H1 (cell line): ENCODE results near the gene TPT1. TPM values are rescaled to one million over a fixed set of nuclear protein-coding genes. Genes with fewer than 3 reads are reported as not detected.

Experiments used
- CBX5 ChIP-seq: fragments of 300-800, 300-1000 bp; sonication (generic); IDR thresholded peaks from 2 replicates; pipeline ENCODE4 v1.7.1; 2016; ENCODE audit warnings: antibody characterized with exemption, low read length, low read depth
- CTBP2 ChIP-seq: IDR thresholded peaks from 2 replicates; pipeline ENCODE4 v1.7.0; 2011; ENCODE audit warnings: borderline replicate concordance, mild to moderate bottlenecking, moderate library complexity, mixed read lengths, low read length; ENCODE audit not compliant: insufficient read depth, insufficient read length
- POLR2AphosphoS5 ChIP-seq: IDR thresholded peaks from 2 replicates; pipeline ENCODE4 v1.6.1; 2011; ENCODE audit warnings: low read depth, low read length
- polyA plus RNA-seq, 7 experiments: library from polyadenylated mRNA; depleted of rRNA in 3 of 7; stranded (reverse) in 5 of 7; unstranded in 2 of 7; fragments of >200 nt in 5 of 7; fragments of 200-250 nt in 2 of 7; gene quantifications; 1 replicate in 5 of 7; 2 replicates in 1 of 7; 4 replicates in 1 of 7; pipeline versions ENCODE4 v1.2.1 to v1.2.3, GENCODE V29; 2011 to 2013; ENCODE audit warnings: missing spikeins in 2 of 7, mixed read lengths in 2 of 7
- total RNA-seq: library from RNA; stranded (reverse); fragmentation: NEBNext Ultra II Directional; extraction: Animal tissue kit (Norgen Biotek cat#: 25700); gene quantifications from 2 replicates; pipeline ENCODE4 v1.2.1, GENCODE V29; 2021
- TF ChIP-seq, protein P1 (sequence below), 3 experiments: IDR thresholded peaks; 1 replicate in 2 of 3; 2 replicates in 1 of 3; pipeline versions ENCODE4 v1.5.1 to v1.6.1; 2011; ENCODE audit warnings: low read length in 3 of 3, mild to moderate bottlenecking in 3 of 3, inconsistent platforms in 2 of 3, low read depth in 1 of 3, moderate library complexity in 1 of 3; ENCODE audit not compliant: insufficient read depth in 1 of 3; ENCODE audit errors: control extremely low read depth in 1 of 3

The TPT1 gene
- total and polyA plus RNA-seq, 2 of the 8 experiments (the other 6 are each of a cell fraction or from before 2014, with no cell fraction given), result 2,245 to 2,279 TPM

GRCh38 chr13:45296259-45296658 lies 44.7 kb downstream of the TPT1 start (continued):
- TF ChIP-seq CTBP2 (no peak), CBX5 (no peak), POLR2AphosphoS5 (no peak)
- TF ChIP-seq, protein P1, sequence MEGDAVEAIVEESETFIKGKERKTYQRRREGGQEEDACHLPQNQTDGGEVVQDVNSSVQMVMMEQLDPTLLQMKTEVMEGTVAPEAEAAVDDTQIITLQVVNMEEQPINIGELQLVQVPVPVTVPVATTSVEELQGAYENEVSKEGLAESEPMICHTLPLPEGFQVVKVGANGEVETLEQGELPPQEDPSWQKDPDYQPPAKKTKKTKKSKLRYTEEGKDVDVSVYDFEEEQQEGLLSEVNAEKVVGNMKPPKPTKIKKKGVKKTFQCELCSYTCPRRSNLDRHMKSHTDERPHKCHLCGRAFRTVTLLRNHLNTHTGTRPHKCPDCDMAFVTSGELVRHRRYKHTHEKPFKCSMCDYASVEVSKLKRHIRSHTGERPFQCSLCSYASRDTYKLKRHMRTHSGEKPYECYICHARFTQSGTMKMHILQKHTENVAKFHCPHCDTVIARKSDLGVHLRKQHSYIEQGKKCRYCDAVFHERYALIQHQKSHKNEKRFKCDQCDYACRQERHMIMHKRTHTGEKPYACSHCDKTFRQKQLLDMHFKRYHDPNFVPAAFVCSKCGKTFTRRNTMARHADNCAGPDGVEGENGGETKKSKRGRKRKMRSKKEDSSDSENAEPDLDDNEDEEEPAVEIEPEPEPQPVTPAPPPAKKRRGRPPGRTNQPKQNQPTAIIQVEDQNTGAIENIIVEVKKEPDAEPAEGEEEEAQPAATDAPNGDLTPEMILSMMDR (IDR thresholded peaks at IDR 0.05; ENCODE audit: control extremely low read depth in 1 of 3, insufficient read depth in 1 of 3, low read depth in 1 of 3, low read length in 3 of 3), result no peak
